ENCODE measurements around the gene VPS37D.

GRCh38 chr7:73718438-73718881 is 50.8 kb downstream of the VPS37D start:
- TF ChIP-seq, protein P1, sequence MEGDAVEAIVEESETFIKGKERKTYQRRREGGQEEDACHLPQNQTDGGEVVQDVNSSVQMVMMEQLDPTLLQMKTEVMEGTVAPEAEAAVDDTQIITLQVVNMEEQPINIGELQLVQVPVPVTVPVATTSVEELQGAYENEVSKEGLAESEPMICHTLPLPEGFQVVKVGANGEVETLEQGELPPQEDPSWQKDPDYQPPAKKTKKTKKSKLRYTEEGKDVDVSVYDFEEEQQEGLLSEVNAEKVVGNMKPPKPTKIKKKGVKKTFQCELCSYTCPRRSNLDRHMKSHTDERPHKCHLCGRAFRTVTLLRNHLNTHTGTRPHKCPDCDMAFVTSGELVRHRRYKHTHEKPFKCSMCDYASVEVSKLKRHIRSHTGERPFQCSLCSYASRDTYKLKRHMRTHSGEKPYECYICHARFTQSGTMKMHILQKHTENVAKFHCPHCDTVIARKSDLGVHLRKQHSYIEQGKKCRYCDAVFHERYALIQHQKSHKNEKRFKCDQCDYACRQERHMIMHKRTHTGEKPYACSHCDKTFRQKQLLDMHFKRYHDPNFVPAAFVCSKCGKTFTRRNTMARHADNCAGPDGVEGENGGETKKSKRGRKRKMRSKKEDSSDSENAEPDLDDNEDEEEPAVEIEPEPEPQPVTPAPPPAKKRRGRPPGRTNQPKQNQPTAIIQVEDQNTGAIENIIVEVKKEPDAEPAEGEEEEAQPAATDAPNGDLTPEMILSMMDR (IDR thresholded peaks at IDR 0.05; ENCODE audit: poor library complexity), result no peak
- TF ChIP-seq EZH2phosphoT487 (IDR thresholded peaks at IDR 0.05; ENCODE audit: low read depth, severe bottlenecking, unreplicated experiment) (no peak), EZH2 (IDR thresholded peaks at IDR 0.05; ENCODE audit: borderline replicate concordance) (no peak)
